GM18858 (cell line): ENCODE measurements around the gene MYO3B.
"Not testable (repeated sequence)": the region's sequence is repeated elsewhere in the genome, so short reads cannot be mapped to it uniquely, and the experiment has no call there.

Experiments used
- ATAC-seq: cut with Tn5 transposase; IDR thresholded peaks from one replicate; pipeline ENCODE4 v1.9.1; 2021; ENCODE audit not compliant: unreplicated experiment

The MYO3B gene

DNA sequence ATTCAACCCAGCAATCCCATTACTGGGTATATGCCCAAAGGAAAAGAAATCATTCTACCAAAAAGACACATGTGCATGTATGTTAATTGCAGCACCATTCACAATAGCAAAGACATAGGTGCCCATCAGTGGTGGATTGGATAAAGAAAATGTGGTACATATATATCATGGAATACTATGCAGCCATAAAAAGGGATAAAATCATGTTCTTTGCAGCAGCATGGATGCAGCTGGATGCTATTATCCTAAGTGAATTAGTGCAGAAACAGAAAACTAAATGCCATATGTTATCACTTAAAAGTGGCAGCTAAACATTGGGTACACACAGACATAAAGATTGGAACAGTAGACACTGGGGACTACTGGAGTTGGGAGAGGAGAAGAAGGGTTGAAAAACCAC, 82.2 kb downstream of the MYO3B start:
- ATAC-seq = no peak

GRCh38 chr2:170261566-170261965, 83.6 kb downstream of the MYO3B start:
- ATAC-seq = no peak

- no peak for ATAC-seq
Observed at GRCh38 chr2:170262343-170262742, 84.4 kb downstream of the MYO3B start.

DNA sequence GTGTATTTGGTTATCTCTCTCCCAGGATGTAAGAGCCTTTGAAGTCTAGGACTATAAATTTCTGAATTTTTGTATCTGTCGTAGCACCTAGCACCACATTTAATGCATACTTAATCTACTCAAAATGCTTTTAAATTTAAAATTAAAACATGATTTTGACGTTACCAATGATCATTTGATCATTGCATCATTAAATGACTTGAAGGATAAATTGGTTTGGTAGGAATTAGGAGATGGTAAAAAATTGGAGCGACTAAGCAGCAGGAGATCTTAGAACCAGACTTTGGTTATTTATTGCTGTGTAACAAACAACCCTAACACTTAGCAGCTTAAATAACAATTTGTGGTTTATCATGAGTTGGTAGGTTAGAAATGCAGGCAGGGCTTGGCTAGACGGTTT, 84.9 kb downstream of the MYO3B start:
- ATAC-seq = no peak

DNA sequence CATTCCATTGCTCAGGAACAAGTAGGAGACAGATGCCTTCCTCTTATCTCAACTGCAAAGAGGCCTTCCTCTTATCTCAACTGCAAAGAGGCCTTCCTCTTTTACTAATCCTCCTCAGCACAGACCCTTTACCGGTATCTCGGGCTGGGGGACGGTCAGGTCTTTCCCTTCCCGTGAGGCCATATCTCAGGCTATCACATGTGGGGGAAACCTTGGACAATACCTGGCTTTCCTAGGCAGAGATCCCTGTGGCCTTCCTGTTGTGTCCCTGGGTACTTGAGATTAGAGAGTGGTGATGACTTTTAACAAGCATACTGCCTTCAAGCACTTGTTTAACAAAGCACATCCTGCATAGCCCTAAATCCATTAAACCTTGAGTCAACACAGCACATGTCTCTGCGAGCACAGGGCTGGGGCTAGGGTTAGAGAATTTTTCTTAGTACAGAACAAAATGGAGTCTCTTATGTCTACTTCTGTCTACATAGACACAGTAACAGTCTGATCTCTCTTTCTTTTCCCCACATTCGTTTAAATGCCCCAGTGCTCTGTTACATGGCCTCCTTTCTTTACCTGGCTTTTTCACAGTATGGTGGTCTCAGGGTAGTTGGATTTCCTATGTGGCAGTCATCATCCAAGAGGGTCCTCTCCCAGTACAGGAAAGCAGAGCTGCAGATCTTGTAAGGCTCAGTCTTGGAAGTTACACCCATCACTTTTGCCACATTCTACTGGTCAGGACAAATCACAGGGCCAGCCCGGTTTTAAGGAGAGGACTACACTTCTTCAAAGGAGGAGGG, 86.0 kb downstream of the MYO3B start:
- ATAC-seq = not testable (repeated sequence)

DNA sequence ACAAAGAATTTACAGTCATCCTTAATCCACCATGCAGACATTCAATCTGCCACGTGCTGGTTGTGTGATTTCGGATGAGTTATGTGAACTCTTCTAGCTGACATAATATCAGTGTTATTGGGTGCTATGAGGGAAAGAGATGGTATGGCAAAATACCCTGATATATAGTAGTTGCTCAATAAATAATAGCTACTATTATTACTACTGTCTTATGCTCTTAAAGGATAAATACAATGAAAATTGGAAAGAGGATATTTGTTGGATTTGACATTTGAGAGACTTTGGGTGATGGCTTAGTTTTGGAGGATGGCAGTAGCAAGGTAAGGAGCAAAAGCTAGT, 86.5 kb downstream of the MYO3B start:
- ATAC-seq = no peak

GRCh38 chr2:170264865-170265264, 86.9 kb downstream of the MYO3B start:
- no peak for ATAC-seq

GRCh38 chr2:170265321-170265720, 87.4 kb downstream of the MYO3B start:
- no peak for ATAC-seq

DNA sequence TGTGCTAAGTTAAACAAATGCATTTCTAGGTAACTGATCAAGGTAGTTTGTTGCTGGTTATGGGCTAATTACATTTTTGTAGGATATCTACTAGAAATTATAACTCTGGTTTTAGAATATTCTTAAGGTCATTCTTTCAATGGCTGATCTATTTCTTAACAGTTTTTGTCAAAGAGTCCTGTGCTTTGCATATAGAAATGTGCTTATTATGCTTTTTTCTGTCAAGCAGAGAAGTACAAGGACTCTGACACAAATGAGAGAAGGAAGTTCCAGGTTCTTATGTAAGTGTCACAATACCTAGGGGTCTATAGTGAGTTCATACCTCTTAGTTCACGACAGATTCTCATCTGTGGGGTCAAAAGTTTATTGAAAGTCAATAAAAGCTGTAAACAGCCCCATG, 88.4 kb downstream of the MYO3B start:
- ATAC-seq = no peak

GRCh38 chr2:170267071-170267470, 89.1 kb downstream of the MYO3B start:
- ATAC-seq = no peak

- no peak for ATAC-seq
Observed at GRCh38 chr2:170270278-170270864, 92.4 kb downstream of the MYO3B start.

DNA sequence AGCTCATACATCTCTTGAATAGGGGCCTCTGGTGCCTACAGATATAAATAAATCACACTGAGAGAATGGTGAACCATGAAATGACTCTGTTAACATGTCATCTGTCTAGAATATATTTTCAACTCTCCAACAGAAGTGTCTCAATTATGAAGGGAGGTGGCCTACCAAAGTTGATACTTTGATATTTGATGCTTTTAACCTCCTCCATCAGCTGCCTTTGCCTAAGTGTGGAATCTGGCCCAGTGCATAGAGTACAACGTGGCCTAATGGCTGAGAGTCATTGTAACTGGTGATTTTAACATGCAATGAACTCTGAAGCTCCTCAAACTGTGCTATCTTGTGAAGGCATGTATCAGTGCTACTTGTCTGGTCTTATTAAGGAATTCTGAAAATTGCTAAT, 93.4 kb downstream of the MYO3B start:
- ATAC-seq = no peak

DNA sequence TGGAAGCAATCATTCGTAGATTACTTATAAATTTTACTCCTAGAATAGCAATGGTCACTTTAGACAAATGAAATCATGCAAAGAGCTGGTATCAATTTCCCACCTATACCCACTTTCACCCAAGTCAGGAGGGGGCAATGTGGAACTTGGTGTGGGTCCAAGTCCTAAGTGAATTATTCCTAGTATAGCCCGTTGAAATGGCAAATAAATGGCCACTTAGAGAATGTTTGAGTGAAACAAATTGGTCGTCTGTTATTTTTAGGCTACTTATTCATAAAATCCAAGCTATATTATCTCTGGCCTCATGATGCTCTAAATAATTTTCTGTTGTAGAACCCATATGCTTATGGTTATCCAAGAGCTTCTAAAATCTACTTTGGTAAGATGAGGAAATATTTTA, 98.1 kb downstream of the MYO3B start:
- ATAC-seq = no peak

GRCh38 chr2:170276925-170277629, 99.1 kb downstream of the MYO3B start:
- no peak for ATAC-seq

- no peak for ATAC-seq
Observed at GRCh38 chr2:170277951-170278350, 100.0 kb downstream of the MYO3B start.

DNA sequence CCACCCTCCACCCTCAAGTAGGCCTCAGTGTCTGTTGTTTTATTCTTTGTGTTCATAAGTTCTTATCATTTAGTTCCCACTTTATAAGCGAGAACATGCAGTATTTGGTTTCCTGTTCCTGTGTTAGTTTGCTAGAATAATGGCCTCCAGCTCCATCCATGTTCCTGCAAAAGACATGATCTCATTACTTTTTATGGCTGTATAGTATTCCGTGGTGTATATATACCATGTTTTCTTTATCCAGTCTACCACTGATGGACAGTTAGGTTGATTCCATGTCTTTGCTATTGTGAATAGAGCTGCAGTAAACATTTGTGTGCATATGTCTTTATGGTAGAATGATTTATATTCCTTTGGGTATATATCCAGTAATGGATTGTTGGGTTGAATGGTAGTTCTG, 101.7 kb downstream of the MYO3B start:
- not testable (repeated sequence) for ATAC-seq

DNA sequence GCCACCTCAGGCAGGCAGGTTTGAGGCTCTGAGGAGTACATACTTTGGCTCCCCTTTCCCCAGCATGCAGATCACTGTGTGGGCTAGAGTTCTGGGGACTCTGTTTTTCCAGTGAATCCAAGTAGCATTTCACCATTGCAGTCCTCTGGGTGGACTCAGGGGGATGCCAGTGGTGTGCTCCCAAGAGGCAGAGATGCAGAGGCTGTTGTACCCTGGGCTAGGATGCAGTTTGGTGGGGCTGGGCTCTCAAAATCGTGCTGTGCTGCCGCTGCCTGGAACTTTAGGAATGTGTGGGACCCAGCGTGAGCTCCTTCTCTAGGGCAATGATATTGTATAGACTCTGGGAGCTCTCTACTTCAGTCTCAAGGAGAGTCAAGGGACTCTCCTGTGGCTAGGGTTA, 104.9 kb downstream of the MYO3B start:
- ATAC-seq = no peak

- ATAC-seq = no peak
Observed at GRCh38 chr2:170284205-170284604, 106.3 kb downstream of the MYO3B start.

DNA sequence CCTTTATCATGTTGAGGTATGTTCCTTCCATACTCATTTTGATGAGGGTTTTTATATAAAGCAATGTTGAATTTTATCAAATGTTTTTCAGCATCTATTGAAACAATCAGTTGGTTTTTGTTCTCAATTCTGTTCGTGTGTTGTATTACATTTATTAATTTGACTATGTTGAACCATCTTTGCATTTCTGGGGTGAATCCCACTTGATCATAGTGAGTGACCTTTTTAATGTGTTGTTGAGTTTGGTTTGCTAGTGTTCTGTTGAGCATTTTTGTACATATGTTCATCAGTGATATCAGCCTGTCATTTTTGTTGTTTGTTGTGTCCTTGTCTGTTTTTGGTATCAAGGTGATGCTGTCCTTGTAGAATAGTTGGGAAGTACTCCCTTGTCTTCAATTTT, 110.9 kb downstream of the MYO3B start:
- ATAC-seq = no peak

DNA sequence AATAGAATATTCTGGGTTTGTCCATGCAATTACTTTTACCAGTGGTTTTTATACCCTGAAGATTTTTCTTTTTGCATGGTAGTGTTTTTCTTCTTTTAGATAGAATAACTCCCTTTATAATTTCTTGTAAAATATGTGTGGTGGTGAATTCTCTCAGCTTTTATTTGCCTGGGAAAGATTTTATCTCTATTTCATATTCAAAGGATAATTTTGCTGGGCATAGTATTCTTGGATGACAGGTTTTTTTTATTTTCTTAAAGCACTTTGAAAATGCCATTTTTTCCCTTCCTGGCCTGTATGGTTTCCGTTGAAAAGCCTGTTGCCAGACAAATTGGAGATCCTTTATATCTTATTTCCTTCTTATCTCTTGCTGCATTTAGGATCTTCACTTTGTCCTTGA, 113.5 kb downstream of the MYO3B start:
- no peak for ATAC-seq

- no peak for ATAC-seq
Observed at GRCh38 chr2:170292415-170292814, 114.5 kb downstream of the MYO3B start.

GRCh38 chr2:170297496-170297895, 119.5 kb downstream of the MYO3B start:
- ATAC-seq = no peak
